ENCODE data around the gene PCED1A.

DNA sequence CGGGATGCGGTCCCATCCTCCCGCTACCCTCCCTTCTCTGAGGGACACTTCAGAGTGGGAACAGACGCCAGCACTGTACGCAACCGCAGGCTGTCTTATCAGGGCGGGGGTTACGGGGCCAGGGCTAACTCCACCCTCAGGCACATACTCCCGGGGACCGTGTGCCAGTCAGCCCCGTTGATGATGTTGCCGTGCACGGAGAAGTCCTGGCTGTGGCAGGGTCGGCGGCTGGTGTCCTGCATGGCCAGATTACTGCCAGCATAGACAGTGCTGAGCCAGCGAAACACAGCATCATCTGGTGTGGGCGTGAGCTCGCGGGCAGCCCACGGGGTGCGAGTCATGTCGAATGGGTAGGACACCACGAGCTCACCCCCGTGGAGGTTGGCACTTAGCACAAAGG, 45.0 kb downstream of the PCED1A start:
- no peak for TF ChIP-seq POLR2AphosphoS5 (IDR thresholded peaks at IDR 0.05; ENCODE audit: low read depth)
- TF ChIP-seq, protein P1, sequence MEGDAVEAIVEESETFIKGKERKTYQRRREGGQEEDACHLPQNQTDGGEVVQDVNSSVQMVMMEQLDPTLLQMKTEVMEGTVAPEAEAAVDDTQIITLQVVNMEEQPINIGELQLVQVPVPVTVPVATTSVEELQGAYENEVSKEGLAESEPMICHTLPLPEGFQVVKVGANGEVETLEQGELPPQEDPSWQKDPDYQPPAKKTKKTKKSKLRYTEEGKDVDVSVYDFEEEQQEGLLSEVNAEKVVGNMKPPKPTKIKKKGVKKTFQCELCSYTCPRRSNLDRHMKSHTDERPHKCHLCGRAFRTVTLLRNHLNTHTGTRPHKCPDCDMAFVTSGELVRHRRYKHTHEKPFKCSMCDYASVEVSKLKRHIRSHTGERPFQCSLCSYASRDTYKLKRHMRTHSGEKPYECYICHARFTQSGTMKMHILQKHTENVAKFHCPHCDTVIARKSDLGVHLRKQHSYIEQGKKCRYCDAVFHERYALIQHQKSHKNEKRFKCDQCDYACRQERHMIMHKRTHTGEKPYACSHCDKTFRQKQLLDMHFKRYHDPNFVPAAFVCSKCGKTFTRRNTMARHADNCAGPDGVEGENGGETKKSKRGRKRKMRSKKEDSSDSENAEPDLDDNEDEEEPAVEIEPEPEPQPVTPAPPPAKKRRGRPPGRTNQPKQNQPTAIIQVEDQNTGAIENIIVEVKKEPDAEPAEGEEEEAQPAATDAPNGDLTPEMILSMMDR (IDR thresholded peaks at IDR 0.05; ENCODE audit: insufficient read depth, low read length) = no peak
